Activated T-helper 2 cell treated with anti-CD3 and anti-CD28 coated beads, Interferon-gamma antibody, Interleukin-2, Interleukin-4, amounts not matched to agents 10 μg/mL and 5 μg/mL and 100 μg/mL, durations not matched to agents 14 hours and 24 hours and 36 hours (primary cell): ENCODE data around the gene DNER. TPM values are rescaled to one million over a fixed set of nuclear protein-coding genes. Genes with fewer than 3 reads are reported as not detected.

Source experiments
- DNase-seq: peaks from one replicate; pipeline ENCODE4 v3.0.0; 2021; ENCODE audit warnings: low spot score
- H3K27ac Mint-ChIP-seq: one replicate; pipeline ENCODE4 v1.8.0; 2021; ENCODE audit warnings: mixed read lengths
- H3K27me3 Mint-ChIP-seq: one replicate; pipeline ENCODE4 v1.8.0; 2021; ENCODE audit warnings: low read depth, mixed read lengths
- H3K36me3 Mint-ChIP-seq: one replicate; pipeline ENCODE4 v1.8.0; 2021; ENCODE audit warnings: low read depth, mixed read lengths
- H3K4me1 Mint-ChIP-seq: one replicate; pipeline ENCODE4 v1.8.0; 2021; ENCODE audit warnings: low read depth, mixed read lengths
- H3K4me3 Mint-ChIP-seq: one replicate; pipeline ENCODE4 v1.8.0; 2021; ENCODE audit warnings: low read depth, mild to moderate bottlenecking, moderate library complexity, mixed read lengths
- H3K9me3 Mint-ChIP-seq: one replicate; pipeline ENCODE4 v1.8.0; 2021; ENCODE audit warnings: mixed read lengths
- intact Hi-C: fragments of 100-400 bp; cut with micrococcal nuclease; formaldehyde crosslinking; loops from one replicate; pipeline ENCODE4 v1.15.1; 2023
- total RNA-seq: library from RNA; stranded (reverse); gene quantifications from 2 replicates; pipeline ENCODE4 v1.2.3, GENCODE V29; 2022

DNER gene
- total RNA-seq, 1 donor from 2014 or later, result not detected

GRCh38 chr2:229313591-229313990 lies 400.8 kb downstream of the DNER start:
- H3K4me1 Mint-ChIP-seq, result no peaks in the 10 kb centered on the region
- no peaks in the 10 kb centered on the region for H3K9me3 Mint-ChIP-seq
- no peaks in the 10 kb centered on the region for H3K27me3 Mint-ChIP-seq
- intact Hi-C loops, result no loop called here
- H3K4me3 Mint-ChIP-seq, result no peak overlapping the region
- no peaks in the 10 kb centered on the region for H3K36me3 Mint-ChIP-seq
- H3K27ac Mint-ChIP-seq, result no peak overlapping the region
- DNase-seq, result no peak

Other genes with a start within 250 kb of the DNER start
- gene TRIP12, start 207.5 kb upstream of the DNER start, total RNA-seq, result 256 and 269 TPM in 2 replicates
- 0.66 and 1.0 TPM in 2 replicates for gene FBXO36, start 207.9 kb upstream of the DNER start, total RNA-seq